NCI-H774 (cell line): Measurements from ENCODE around the gene SYNPR.
A peak's percentile ranks its signal among the peaks of the same experiment; 100 is the strongest.

Experiments
- DNase-seq: peaks from one replicate; lab custom pipeline; 2025; lab: John Stamatoyannopoulos, UW

SYNPR gene

DNA sequence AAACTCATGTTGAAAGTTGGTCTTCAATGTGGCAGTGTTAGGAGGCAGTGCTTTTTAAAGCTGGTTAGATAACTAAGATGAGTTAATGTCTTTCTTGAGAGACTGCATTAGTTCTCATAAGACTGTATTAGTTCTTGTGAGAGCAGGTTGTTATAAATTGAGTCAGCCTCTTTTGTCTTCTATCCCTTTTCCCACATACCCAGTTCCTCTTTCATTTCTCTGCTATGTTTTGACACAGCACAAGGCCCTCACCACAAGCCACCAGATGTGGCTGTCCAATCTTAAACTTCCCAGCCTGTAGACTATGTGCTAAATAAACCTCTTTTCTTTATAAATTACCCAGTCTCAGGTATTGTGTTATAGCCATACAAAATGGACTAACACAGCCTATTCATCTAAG is 279.8 kb downstream of the SYNPR start:
- no peak for DNase-seq

DNA sequence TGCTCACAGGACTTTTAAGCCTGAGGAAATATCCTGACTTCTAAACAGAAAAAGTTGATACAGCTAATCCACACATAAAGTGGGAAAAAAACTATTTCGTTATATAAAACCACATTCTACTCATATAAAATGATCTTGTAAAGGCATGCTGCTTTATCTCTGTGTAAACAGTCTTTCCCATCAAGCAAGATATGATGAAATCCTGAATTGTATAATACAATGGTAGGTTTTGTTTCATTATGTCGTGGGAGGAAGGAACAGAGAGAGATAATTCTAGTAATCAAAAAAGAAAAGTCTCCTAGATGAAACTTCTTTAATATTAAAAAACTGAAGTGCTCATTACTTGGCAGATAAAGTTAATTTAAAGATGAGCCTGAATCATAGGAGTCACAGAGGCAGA is 281.8 kb downstream of the SYNPR start:
- no peak for DNase-seq

DNA sequence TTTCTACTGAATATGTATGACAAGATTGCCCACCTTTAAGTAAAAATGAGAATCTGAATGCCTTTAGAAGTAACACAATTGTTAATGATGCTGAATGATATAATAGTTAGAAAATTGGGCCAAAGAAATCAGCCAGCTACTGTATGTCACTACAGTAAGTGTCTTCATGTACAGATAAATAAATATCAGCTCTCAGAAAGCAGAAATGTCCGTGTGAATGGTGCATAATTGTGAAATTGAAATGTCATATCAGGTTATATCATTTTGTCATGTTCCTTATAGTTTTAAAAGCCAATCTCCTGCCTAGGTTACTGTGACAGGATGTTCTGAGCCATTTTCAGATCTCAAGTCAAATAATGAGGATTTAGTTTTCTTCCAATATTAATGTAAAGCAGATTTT is 283.8 kb downstream of the SYNPR start:
- no peak for DNase-seq

DNA sequence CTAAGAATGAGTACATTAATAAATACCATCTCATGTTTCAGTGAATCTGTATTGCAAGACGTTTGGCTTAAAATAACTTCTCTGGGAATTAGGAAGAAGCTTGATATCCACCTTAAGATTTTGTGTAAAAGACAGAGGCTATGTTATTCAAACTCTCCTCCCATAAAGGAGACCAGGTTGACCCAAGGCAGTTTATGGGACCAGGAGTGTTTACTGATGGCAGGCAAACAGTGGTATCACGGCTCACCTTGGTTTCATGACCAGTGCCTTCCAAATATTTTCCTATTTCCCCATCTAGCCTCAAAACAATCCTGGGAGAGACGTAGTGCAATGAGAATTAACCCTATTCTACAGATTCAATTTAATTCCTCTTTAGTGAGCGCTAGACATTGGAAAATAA is 284.2 kb downstream of the SYNPR start:
- DNase-seq: no peak

DNA sequence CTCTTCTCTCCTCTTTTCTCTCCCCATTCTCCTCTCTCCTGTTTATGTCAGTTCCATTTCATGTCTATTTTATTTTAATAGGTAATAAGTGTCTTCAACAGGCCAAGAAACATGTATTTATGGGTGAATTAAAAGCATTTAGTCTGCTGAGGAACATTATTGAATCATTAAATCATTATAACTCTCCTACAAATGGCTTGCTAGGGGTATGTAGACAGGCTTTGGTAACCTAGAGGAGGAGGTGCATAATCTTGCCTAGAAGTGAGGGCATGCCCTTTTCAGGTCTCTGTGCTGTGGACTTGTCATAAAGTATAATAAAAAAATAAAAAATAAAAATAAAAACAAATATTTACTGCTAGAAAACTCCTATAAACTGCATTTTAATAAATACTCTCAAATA is 285.5 kb downstream of the SYNPR start:
- no peak for DNase-seq

DNA sequence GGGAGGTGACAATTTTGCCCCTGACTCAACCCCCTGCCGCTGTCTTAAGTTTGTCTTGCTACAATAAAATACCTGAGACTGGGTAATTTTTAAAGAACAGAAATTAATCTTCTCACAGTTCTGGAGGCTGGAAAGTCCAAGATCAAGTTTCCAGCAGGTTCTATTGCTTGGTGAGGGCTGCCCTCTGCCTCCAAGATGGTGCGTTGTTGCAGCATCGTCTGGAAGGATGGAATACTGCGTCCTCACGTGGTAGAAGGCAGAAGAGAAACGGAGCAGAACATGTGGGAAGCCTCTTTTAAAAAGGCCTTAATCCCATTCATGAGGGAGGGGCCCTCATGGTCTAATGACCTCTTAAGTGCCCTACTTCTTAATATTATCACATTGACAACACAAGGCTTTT is 287.1 kb downstream of the SYNPR start:
- no peak for DNase-seq

DNA sequence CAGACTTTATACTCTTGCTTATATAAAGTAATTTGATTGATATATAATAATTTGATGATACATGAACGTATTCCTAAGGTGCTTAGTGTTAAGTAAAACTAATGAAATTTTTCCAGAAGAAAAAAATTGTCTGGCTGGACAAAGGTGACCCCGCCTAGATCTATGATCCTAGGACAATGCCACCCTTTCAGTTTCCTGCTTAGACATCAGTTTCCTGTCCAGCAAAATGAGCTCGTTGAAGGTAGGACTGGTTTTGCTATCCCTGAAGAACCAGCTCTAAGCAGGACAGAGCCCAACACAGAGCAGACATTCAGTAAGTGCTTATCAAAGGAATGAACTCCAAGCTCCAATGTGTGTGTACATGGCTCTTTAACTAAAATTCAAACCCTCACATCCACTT is 293.6 kb downstream of the SYNPR start:
- DNase-seq: no peak

DNA sequence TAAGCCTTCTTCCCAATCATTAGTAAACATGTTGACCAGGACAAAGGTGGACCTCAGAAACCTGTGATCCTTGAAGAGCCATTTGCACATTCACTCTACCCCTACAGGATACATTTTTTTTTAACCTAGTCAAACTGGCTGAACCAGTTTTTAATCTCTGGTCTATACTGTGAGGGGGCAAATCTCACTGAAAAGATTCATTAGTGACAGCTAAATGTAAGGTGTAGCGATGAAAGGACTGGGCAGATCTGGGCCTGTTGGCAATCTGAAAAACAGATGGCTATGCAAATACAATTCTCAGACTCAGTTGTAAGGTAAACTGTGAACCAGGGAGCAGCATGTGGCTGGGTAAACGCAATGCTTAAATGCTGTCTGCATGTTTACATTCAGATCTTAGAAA is 298.7 kb downstream of the SYNPR start:
- DNase-seq: peak; percentile 77

DNA sequence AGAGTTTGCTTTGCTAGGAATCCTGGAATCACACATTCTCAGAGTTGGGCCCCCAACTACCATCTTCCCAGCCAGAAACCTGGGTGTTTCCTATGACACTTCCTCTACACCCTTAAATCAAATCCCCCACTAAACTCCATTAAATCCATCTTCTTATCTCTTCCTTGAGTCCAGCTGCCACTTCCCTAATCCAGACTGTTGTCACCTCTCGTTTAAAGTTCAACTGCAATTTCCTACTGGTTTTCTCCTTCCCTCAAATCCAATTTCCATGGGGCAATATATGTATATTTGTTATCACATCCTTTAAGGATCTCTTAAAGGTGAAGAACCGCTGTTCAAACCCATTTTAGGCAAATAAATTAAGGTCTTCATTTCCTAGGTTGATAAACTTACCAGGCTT is 300.8 kb downstream of the SYNPR start:
- no peak for DNase-seq

DNA sequence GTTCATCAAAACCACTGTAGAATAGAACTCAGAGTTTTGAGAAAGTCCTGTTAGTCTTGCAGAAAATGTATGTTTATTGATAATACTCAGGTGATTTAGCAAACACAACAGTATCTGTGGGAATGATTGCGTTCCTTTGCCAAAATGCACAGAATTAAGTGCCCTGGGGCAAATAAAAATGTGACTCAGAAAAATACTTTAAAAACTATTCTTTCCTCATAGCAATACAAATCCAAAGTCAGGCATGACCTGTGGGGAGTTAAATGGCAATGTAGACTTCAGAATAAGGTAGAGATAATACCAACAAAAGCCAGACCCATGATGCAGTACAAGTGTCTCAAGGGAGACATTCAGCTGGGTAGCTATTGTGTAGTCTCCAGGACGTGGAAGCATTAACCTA is 302.0 kb downstream of the SYNPR start:
- no peak for DNase-seq

DNA sequence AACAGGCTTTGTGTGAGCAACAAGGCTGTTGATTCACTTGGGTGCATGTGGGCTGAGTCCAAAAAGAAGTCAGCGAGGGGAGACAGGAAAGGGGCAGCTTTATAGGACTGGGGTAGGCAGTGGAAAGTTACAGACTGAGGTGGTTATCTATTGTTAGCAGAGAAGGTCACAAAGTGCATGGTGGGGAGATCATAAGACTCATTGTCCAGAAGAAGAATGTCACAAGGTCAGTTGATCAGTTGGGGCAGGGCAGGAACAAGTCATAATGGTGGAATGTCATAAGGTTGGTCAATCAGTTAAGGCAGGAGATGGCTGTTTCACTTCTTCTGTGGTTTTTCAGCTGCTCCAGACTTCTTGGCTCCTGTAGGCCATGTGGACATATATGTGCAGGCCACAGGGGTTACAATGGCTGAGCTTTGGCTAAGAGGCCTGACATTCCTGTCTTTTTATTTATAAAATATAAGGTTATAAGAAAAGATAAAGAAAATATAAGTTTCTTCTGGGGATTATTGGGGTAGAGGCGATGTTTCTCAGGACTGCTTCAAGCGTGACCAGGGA is 304.9 kb downstream of the SYNPR start:
- no peak for DNase-seq

DNA sequence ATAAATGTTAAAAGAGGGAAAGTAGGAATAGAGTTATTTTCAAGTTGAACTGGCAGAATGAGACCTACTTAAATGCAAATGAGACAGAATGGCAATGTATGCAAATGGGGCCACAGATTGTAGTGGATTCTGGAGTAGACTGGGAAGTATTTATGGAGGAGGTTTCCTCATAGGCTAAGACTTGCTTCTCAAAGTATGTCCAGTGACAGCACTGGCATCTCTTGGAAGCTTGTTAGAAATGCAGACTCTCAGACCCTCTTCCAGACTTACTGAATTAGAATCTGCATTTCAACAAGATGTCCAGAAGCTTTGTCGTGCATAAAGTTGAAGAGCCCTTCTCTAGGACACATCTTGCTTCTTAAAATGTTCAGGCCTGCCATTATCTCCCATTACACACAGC is 306.6 kb downstream of the SYNPR start:
- no peak for DNase-seq

DNA sequence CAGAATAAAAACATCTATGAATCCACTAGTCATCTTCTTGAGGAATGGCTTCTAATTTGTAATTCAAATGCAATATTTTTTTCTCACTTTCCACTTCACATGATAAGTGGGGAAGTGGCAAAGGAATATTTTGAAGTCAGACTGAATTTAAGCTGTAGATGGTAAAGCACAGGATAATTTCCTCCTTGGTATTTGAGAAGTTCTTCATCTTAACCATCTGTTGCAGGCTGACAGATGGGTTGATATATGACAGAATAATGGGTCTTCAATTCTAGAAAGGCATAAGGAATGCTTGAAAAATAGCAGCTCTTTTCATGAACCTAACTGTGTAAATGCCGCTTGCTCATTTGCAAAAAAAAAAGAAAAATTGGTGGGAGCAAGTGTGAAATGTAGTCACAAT is 307.8 kb downstream of the SYNPR start:
- no peak for DNase-seq

DNA sequence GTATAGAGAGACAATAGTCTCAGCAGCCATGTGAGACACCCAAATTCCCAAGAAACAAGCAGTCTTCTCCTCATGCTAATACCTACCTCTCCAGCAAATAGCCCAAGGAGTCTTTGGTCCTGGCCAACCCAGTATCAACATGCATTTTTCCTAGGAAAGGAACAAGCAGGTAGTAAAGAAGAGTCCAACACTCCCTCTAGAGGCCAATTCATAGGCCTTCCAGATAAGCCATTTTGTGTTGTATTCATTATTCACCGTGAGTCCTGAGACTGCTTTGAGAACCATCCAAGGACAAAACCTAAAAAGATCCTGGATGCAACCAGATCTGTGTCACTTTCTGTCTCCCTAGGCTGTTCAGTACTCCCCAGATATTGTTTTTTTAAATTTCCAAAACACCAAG is 310.8 kb downstream of the SYNPR start:
- no peak for DNase-seq

DNA sequence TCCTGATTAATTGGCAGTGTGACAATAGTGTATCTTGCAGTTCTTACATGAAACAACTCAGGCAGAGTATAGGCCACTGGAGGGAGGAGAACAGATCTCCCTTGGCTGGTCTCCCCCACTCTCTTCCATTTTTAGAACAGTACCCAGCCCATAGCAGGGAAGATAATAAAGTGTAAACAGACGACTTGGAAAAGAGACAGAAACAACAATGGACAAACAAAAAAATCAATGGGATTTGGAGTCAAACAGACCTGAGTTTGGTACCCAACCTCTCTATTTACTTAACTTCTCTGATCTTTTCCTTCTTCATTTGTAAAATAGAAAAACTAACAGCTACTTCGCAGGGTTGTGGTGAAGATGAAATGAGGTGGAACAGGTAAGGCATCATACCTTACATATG is 315.7 kb downstream of the SYNPR start:
- no peak for DNase-seq

DNA sequence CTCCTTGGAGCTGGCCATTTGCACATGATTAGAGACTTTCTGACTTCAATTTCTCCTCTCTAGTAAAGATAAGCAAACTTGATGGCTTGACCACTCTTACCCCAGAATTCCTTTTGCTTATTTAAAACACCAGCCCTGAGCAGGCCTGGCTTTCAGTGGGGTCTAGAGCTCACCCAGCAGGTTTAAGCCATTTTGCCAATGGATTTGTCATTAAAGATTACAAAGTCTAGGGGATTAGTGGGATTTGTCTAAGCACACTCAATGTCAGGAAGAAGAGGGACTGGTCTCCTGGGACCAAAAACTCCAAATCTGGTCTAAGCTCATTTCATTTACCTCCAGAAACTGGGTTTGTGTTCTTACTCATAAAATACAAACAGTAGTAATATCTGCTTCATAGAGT is 317.1 kb downstream of the SYNPR start:
- no peak for DNase-seq

DNA sequence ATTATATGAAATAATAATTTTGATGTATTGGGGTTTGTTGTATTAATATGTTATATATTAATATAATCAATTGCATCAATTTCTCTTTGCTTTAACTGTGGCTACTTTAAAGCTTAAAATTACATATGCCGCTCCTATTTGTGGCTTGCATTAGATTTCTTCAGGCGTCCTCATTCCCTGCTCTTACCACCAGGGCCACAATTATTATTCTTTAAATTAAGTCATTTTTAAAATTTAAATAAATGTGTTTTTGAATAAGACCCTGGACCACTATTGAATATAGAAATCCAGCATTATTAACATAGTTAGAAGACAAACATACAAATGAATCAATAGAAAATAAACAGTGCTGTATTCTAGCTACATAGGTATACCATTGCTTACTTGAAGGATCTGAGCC is 318.9 kb downstream of the SYNPR start:
- no peak for DNase-seq

DNA sequence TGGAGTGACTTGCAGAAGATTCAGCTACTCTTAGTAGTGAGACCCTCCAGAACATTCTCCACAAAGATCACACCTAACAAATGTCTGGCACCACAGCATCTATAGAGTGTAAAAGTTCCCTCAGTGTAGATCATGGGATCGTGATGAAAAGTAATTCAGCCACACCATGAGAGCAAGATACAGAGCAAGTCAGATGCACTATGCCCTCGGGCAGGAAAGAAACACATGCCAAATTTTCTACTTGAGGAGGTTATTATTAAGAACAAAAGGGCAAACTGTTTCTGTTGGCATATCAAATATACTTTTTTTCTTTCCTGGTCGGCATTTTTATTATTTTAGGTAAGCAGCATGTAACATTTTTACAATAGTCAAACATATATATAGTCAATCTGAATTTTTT is 329.6 kb downstream of the SYNPR start:
- DNase-seq: no peak

DNA sequence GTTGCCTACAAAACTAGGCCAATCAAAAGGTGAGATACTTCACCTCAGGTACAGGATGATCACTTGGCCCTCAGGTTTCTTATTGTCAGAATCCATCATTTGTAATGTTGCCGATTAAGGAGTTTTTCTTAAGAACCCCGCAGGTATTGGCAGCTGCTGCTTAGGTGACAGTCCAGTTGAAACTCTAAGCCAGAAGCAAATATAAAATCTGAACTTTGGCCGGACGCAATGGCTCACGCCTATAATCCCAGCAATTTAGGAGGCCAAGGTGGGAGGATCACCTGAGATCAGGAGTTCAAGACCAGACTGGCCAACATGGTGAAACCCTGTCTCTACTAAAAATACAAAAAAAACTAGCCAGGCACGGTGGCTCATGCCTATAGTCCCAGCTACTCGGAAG is 331.3 kb downstream of the SYNPR start:
- no peak for DNase-seq

DNA sequence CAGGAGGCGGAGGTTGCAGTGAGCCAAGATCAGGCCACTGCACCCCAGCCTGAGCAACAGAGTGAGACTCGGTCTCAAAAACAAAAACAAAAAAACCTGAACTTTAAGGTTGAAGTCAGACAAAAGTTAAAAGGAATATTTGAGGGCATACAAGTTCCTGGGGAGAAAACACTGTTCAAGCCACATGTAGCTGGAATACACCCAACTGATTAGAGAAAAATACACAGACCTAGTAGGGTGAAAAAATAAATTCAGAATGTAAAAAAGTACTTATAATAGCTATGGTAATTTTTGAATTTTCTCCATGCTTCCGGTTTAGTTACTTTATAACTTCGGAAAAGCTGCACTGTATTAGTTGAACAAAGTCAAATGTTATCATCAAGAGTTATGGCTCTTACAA is 331.7 kb downstream of the SYNPR start:
- DNase-seq: no peak

DNA sequence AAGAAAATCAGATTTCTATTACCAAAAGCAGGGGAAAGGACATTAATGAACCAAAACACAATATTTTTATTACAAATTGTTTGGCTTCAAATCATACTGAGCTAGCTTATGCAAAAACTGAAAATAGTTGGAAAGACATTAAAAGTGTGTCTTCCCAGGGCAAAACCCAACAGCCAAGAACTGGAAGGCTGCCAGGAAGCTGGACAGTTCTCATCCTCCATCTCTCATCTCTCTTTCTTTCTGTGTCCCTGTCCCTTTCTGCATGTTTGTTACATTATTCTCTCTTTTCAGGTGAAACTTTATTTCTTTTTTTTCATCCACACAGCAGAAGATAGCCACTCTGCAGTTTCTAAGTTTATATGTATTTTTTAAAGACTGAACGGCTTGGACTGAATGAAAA is 333.3 kb downstream of the SYNPR start:
- no peak for DNase-seq

DNA sequence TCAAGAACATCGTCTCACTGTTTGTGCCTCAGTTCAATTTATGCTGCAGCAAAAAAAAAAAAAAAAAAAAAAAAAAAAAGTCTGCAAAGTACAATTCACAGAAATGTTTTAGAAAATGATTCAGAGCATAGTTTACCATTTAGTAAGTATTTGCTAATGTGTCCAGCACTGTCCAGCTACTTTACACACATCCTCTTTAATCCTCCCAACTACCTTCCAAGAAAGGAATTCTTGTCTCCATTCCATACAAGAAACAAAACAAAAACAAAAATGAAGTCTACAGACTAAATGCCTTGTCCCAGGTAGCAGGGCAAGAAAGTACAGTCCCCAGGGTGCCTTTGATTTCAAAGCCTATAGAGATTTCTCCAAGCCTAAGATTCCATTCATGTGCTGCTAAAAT is 335.5 kb downstream of the SYNPR start:
- no peak for DNase-seq

DNA sequence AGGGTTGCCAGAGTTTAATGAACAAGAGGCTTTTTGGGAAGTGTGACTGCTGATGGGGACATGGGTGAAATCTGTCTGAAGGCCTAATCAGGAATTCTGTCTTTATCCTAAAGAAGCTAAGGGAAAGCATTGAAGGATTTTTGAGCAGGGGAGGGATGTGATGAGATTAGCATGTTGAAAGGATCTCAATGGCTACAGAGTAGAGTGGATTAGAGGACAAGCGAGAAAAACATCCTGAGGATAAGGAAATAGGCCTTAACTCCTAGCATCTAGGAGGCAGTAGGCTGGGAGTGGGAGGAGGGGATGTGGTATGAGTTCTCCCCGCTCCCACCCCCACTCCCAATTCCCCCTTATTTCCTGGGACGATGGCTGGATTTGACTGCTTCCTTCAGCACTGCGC is 339.3 kb downstream of the SYNPR start:
- no peak for DNase-seq

DNA sequence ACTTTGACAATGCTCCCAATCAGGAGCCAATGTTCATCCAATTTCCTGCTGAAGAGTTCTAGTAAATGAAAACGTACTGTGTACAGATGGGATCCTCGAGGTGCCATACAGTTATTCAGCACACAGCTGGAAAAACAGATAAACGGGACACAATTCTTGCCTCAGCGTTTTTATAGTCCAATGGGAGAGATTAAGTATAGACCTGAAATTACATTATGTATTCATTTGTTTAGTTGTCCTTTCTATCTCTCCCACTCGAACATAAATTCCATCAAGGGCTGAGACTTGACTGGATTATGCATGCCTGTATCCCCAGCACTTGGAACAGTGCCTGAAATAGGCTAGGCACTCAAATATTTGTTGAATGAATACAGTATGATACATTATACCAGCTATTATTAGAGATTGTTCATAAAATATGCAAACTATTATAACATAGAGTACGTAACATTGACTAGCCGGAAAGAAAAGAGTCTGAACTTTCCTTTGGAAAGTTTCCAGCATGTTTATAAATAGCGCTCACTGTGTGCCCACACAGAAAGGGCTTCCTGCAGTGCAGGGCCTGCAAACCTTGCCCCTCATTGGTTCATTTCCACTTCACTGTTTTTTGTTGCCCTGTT is 346.9 kb downstream of the SYNPR start:
- DNase-seq: peak; percentile 22

DNA sequence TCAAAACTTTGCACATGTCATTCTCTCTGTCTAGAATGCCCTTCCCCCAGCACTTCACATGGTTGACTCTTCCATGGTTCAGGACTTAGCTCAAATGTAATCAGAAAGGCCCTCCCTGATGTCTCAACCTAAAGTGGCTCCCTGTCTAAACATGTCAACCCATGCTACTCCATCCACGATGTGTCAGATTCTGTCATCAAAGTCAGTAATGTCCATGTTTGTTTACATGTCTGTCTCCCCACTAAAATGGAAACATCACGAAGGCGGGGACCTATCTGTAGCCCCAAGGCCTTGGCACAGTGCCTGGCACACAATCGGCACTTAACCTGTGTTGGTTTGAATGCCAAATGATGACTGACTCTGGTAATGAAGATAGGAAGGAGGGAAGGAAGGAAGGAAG is 353.6 kb downstream of the SYNPR start:
- no peak for DNase-seq
